AG04449 (cell line): Measurements from ENCODE around the gene ATP8A2.
"Not testable (repeated sequence)": the region's sequence is repeated elsewhere in the genome, so short reads cannot be mapped to it uniquely, and the experiment has no call there.

Source experiments
- CTCF ChIA-PET: fragments of 350-600 bp; formaldehyde crosslinking; extraction: SDS; loops from one replicate; lab custom pipeline; 2021; ENCODE audit warnings: antibody characterized with exemption; lab: Yijun Ruan, JAX
- POLR2A ChIA-PET: fragments of 400-600, 350-600 bp; formaldehyde crosslinking; extraction: SDS; loops from one replicate; lab custom pipeline; 2020; ENCODE audit warnings: antibody characterized with exemption, inconsistent platforms; lab: Yijun Ruan, JAX
- DNase-seq: peaks from one replicate; pipeline ENCODE4 v3.0.0-alpha.2; 2010; ENCODE audit warnings: low read depth, low spot score
- H3K4me3 ChIP-seq: 2 replicates; pipeline ENCODE4 v1.5.1; 2011; ENCODE audit warnings: low read depth, mild to moderate bottlenecking, control low read depth, low read length
- TF ChIP-seq, protein P1 (sequence below): IDR thresholded peaks from one replicate; pipeline ENCODE4 v1.5.1; 2011; ENCODE audit warnings: mild to moderate bottlenecking, moderate library complexity, low read length, control low read depth, inconsistent platforms; ENCODE audit not compliant: insufficient read depth; ENCODE audit errors: missing control alignments

The ATP8A2 gene

DNA sequence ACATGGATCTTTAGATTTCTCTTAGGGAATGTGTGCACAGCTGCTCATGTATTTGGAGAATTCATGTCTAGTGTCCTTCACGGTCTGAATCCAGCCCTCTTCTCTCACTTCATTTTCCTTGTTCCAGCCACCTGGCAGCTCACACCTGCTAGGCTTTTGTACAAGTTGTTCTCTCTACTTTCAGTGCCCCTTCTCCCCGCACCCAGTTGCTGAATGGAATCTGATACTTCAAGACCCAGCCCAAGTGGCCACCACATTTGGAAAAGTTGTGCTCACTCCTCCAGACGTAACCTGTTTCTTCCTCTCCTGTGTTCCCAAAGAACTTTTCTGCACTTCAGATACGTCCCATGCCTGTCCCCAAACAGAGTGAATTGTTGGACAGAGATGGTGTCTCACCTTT lies 444.5 kb downstream of the ATP8A2 start:
- CTCF ChIA-PET, result no interaction called here
- no peak for DNase-seq

DNA sequence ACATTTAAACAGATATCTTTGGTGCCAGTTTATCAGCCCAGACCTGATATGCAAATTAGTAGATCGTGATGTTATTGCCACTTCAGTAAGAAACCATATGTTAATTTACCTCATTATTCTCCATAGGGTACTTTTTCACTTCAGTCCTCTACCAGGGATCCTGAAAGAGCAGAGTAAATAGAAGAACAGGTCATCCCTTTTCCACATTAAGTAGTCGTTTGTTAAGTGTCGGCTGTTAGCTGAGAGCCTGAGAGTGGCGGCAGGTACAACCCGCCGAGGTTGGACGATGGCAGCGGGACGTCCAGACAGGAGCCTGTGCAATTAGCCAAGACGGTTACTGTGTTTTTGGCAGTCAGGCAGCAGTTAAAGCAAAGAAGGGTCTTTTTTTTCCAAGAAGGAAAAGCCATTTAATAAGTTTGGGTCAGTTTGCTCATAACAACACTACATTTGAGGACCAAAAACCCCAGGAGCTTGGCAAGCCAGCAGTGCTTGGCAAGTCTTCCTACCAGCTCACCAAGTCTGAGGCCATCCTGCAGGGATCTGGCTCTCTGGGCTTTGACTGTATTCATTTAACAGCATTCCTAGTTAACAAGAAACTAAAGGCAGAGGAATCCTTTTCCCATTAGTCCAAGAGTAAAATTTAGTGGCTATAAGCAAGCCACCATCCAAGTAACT lies 448.2 kb downstream of the ATP8A2 start:
- ChIA-PET CTCF (no interaction called here), POLR2A (no interaction called here)
- H3K4me3 ChIP-seq, result no peak overlapping the region
- TF ChIP-seq, protein P1, sequence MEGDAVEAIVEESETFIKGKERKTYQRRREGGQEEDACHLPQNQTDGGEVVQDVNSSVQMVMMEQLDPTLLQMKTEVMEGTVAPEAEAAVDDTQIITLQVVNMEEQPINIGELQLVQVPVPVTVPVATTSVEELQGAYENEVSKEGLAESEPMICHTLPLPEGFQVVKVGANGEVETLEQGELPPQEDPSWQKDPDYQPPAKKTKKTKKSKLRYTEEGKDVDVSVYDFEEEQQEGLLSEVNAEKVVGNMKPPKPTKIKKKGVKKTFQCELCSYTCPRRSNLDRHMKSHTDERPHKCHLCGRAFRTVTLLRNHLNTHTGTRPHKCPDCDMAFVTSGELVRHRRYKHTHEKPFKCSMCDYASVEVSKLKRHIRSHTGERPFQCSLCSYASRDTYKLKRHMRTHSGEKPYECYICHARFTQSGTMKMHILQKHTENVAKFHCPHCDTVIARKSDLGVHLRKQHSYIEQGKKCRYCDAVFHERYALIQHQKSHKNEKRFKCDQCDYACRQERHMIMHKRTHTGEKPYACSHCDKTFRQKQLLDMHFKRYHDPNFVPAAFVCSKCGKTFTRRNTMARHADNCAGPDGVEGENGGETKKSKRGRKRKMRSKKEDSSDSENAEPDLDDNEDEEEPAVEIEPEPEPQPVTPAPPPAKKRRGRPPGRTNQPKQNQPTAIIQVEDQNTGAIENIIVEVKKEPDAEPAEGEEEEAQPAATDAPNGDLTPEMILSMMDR, result no peak
- no peak for DNase-seq

More for the DNA sequence above, 444.5 kb downstream of the ATP8A2 start:
- TF ChIP-seq, protein P1, result no peak
- no peak overlapping the region for H3K4me3 ChIP-seq
- POLR2A ChIA-PET, result no interaction called here

DNA sequence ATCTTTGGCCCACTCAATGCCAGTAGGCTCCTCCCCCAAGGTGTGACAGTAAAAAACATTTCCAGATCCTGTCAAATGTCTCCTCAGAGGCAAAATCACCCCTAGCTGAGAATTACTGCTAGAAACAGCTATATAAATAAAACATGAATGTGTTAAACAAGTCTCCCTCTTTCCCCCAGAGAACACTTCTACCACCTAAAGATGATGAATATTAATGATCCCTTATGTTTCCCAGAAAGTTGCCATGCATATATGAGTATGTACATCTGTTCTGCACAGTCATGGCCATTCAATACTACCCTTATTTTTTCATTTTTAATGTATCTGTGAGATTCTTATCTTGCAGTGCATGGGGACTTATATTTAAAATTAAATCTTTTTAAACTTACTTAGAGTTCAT lies 450.0 kb downstream of the ATP8A2 start:
- CTCF ChIA-PET, result no interaction called here
- no peak for DNase-seq
- POLR2A ChIA-PET, result no interaction called here
- H3K4me3 ChIP-seq, result no peak overlapping the region
- TF ChIP-seq, protein P1, result no peak

DNA sequence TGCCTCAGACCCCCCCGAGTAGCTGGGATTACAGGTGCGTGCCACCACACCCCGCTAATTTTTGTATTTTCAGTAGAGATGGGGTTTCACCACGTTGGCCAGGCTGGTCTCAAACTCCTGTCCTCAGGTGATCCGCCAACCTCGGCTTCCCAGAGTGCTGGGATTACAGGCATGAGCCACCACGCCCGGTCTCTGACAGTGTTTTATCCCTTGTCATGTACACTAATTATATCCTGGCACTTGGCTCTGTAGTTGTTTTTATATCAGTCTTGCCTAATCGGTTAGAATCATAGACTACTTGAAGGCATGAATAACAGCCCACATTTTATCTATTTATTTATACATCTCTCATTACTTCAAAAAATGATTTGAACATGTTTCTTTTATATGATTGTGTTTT lies 455.4 kb downstream of the ATP8A2 start:
- DNase-seq, CTCF ChIA-PET, POLR2A ChIA-PET, H3K4me3 ChIP-seq: not testable (repeated sequence)

DNA sequence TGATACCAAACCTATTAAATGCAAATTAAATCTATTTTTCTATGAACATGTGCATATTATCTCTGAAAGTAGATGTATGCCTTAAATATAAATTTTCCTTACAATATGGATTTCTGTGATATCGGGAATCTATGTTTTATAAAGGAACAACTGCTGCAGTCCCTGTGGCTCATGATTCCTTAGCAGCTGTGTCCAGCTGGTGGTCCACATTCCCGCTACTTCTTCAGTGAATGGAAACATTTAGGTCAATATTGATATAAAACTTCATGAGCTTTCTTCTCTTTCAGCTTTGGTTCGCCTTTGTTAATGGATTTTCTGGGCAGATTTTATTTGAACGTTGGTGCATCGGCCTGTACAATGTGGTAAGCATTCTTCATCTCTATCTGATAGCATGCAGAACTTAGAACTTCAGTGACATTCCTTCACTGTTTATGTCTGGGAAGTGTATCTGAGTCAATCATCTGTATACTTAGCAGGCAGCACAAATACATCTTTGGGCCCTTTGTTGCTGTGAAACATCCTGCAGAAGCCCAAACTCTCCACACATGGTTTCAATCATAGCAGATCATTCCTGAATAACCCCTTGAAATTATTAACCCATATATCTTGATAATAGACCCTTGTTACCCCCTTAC lies 456.2 kb downstream of the ATP8A2 start:
- CTCF ChIA-PET, result interaction anchor here (1.4 kb wide), 1 partner anchor 234 kb away, joined by 4 read pairs; no protein-coding TSS in a partner anchor
- no peak overlapping the region for H3K4me3 ChIP-seq
- POLR2A ChIA-PET, result no interaction called here
- TF ChIP-seq, protein P1, result no peak
- no peak for DNase-seq

DNA sequence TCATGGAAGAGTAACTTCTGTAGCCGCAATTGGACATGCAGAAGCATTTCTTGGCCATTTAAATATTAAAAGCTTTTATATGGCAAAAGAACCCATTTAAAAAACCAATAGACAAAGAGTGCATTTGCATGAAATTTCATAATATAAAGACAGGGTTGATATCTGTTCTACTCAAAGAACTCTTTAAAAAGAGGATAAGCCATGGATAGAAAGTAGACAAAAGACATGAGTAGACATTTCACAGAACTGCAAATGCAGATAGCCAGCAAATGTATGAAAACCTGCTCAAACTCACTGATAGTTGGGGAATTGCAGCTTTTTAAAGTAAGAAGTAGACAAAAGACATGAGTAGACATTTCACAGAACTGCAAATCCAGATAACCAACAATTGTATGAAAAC lies 462.0 kb downstream of the ATP8A2 start:
- TF ChIP-seq, protein P1, result no peak
- ChIA-PET CTCF (no interaction called here), POLR2A (no interaction called here)
- H3K4me3 ChIP-seq, result no peak overlapping the region
- no peak for DNase-seq
